SK-N-SH treated with all-trans-retinoic acid at 6 μM for 48 hours (cell line): ENCODE results near the gene PPP4R4.

Experiments used
- ARNTL ChIP-seq: fragments of 450-650 bp; formaldehyde crosslinking; IDR thresholded peaks from 2 replicates; pipeline ENCODE4 v1.5.0; 2020; ENCODE audit warnings: low read depth, mild to moderate bottlenecking, moderate library complexity, borderline replicate concordance
- CREB5 ChIP-seq: fragments of 250-450 bp; sonication (Bioruptor Pico); IDR thresholded peaks from 2 replicates; pipeline ENCODE4 v1.5.1; 2020; ENCODE audit warnings: low read depth, mild to moderate bottlenecking, moderate library complexity
- ESRRG ChIP-seq: fragments of 250-450 bp; sonication (Bioruptor Pico); IDR thresholded peaks from 2 replicates; pipeline ENCODE4 v1.6.1; 2021; ENCODE audit warnings: mild to moderate bottlenecking
- GLIS3 ChIP-seq: fragments of 250-450 bp; sonication (Bioruptor Pico); IDR thresholded peaks from 2 replicates; pipeline ENCODE4 v1.5.0; 2020; ENCODE audit warnings: mild to moderate bottlenecking, moderate library complexity
- POU6F1 ChIP-seq: fragments of 250-450 bp; sonication (Bioruptor Pico); IDR thresholded peaks from 2 replicates; pipeline ENCODE4 v1.8.0; 2021; ENCODE audit warnings: low read depth, mild to moderate bottlenecking, moderate library complexity, borderline replicate concordance
- PPARA ChIP-seq: fragments of 250-450 bp; sonication (Bioruptor Pico); IDR thresholded peaks from 2 replicates; pipeline ENCODE4 v1.5.0; 2020; ENCODE audit warnings: mild to moderate bottlenecking, borderline replicate concordance
- RARB ChIP-seq: fragments of 250-450 bp; sonication (Bioruptor Pico); IDR thresholded peaks from 2 replicates; pipeline ENCODE4 v1.8.0; 2021; ENCODE audit warnings: mild to moderate bottlenecking, moderate library complexity
- SNAI2 ChIP-seq: fragments of 250-450 bp; sonication (Bioruptor Pico); IDR thresholded peaks from 2 replicates; pipeline ENCODE4 v1.5.0; 2020; ENCODE audit warnings: mild to moderate bottlenecking, moderate library complexity
- TOX ChIP-seq: fragments of 250-450 bp; sonication (Bioruptor Pico); IDR thresholded peaks from 2 replicates; pipeline ENCODE4 v1.8.0; 2021; ENCODE audit warnings: mild to moderate bottlenecking, moderate library complexity, borderline replicate concordance
- ZFP3 ChIP-seq: fragments of 250-450 bp; sonication (Bioruptor Pico); IDR thresholded peaks from 2 replicates; pipeline ENCODE4 v1.5.0; 2020; ENCODE audit warnings: mild to moderate bottlenecking, moderate library complexity
- TF ChIP-seq, protein P1 (sequence below): fragments of 250-450 bp; sonication (Bioruptor Pico); IDR thresholded peaks from 2 replicates; pipeline ENCODE4 v1.8.0; 2020; ENCODE audit warnings: mild to moderate bottlenecking, moderate library complexity, borderline replicate concordance

DNA sequence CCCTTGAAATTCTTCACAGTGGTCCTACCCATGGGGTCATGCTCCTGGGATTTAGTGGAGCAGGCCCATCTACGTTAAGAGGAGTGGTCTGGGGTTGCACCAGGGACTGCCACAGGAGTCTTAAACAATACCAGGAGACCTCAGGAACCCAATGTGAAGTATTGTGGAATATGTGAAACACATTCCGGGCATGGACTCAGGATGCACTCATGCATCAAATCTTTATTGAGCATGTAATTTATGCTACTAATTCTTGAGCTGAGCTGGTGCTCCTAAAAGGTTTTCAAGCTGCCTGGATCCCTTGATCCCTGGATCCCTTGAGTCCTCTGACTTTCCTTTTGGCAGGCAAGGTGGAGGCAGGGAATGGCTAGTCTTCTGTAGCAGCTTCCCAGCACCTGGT lies 110.1 kb downstream of the PPP4R4 start:
- TF ChIP-seq GLIS3 (CRISPR knock-in tag) (no peak), PPARA (no peak), TOX (CRISPR knock-in tag) (no peak), POU6F1 (CRISPR knock-in tag) (no peak), ESRRG (no peak), CREB5 (CRISPR knock-in tag) (no peak), ZFP3 (CRISPR knock-in tag) (no peak), RARB (CRISPR knock-in tag) (no peak), ARNTL (CRISPR knock-in tag) (no peak), SNAI2 (CRISPR knock-in tag) (no peak)
- TF ChIP-seq, protein P1, sequence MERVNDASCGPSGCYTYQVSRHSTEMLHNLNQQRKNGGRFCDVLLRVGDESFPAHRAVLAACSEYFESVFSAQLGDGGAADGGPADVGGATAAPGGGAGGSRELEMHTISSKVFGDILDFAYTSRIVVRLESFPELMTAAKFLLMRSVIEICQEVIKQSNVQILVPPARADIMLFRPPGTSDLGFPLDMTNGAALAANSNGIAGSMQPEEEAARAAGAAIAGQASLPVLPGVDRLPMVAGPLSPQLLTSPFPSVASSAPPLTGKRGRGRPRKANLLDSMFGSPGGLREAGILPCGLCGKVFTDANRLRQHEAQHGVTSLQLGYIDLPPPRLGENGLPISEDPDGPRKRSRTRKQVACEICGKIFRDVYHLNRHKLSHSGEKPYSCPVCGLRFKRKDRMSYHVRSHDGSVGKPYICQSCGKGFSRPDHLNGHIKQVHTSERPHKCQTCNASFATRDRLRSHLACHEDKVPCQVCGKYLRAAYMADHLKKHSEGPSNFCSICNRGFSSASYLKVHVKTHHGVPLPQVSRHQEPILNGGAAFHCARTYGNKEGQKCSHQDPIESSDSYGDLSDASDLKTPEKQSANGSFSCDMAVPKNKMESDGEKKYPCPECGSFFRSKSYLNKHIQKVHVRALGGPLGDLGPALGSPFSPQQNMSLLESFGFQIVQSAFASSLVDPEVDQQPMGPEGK (CRISPR knock-in tag), result no peak
